IMR-90 (cell line): ENCODE results near the gene ACTN1. TPM values are rescaled to one million over a fixed set of nuclear protein-coding genes. Genes with fewer than 3 reads are reported as not detected.

Source experiments
- ATAC-seq: fragments of 200-7000 bp; cut with Tn5 transposase; 2 replicates; pipeline ENCODE4 v1.9.1; 2020; ENCODE audit warnings: low read depth, mild to moderate bottlenecking, moderate library complexity
- BruUV-seq: library from RNA; stranded (reverse); fragments of 400-500 nt; replicated peaks from 2 replicates; lab custom pipeline; 2021; lab: Mats Ljungman, UMichigan
- CTCF ChIA-PET: fragments of 300-600 bp; formaldehyde crosslinking; extraction: SDS; loops from one replicate; lab custom pipeline; 2021; ENCODE audit warnings: antibody characterized with exemption; lab: Yijun Ruan, JAX
- POLR2A ChIA-PET: fragments of 300-600 bp; sonication (Branson Sonifier 250); formaldehyde crosslinking; loops from one replicate; lab custom pipeline; 2022; ENCODE audit warnings: antibody characterized with exemption; ENCODE audit not compliant: unreplicated experiment; lab: Charles Lee
- DNase-seq: peaks from one replicate; pipeline ENCODE4 v3.0.0; 2013
- H2AFZ ChIP-seq: replicated peaks from 2 replicates; pipeline ENCODE3; 2013; ENCODE audit warnings: low read length, mild to moderate bottlenecking; ENCODE audit not compliant: poor library complexity
- H2AK5ac ChIP-seq: 2 replicates; pipeline ENCODE4 v1.6.1; 2013; ENCODE audit warnings: low read depth, low read length, inconsistent platforms
- H2AK9ac ChIP-seq: replicated peaks from 2 replicates; pipeline ENCODE3; 2013; ENCODE audit warnings: mild to moderate bottlenecking, low read depth, low read length, moderate library complexity; ENCODE audit not compliant: poor library complexity
- H2BK120ac ChIP-seq: 2 replicates; pipeline ENCODE4 v1.6.1; 2013; ENCODE audit warnings: low read depth, low read length, inconsistent platforms
- H2BK15ac ChIP-seq: 3 replicates; pipeline ENCODE4 v1.6.1; 2013; ENCODE audit warnings: low read depth, low read length, inconsistent platforms
- H2BK20ac ChIP-seq: 2 replicates; pipeline ENCODE4 v1.6.1; 2013; ENCODE audit warnings: low read depth, mild to moderate bottlenecking, inconsistent platforms, low read length, moderate library complexity
- H2BK5ac ChIP-seq: 2 replicates; pipeline ENCODE4 v1.6.1; 2013; ENCODE audit warnings: mild to moderate bottlenecking, low read depth, low read length, inconsistent platforms; ENCODE audit not compliant: poor library complexity, severe bottlenecking
- H3K14ac ChIP-seq: replicated peaks from 2 replicates; pipeline ENCODE4 v1.6.1; 2013; ENCODE audit warnings: low read depth, low read length, inconsistent platforms
- H3K18ac ChIP-seq: 2 replicates; pipeline ENCODE4 v1.6.1; 2013; ENCODE audit warnings: low read depth, low read length, control low read depth
- H3K23ac ChIP-seq: 2 replicates; pipeline ENCODE4 v1.6.1; 2013; ENCODE audit warnings: low read depth, low read length, inconsistent platforms
- H3K27ac ChIP-seq: 2 replicates; pipeline ENCODE4 v1.5.1; 2013; ENCODE audit warnings: mild to moderate bottlenecking, control low read depth, low read length; ENCODE audit not compliant: insufficient read depth
- H3K27me3 ChIP-seq: 2 replicates; pipeline ENCODE4 v1.6.1; 2013; ENCODE audit warnings: low read length; ENCODE audit not compliant: control insufficient read depth, insufficient read depth
- H3K36me3 ChIP-seq: 2 replicates; pipeline ENCODE4 v1.6.1; 2013; ENCODE audit warnings: low read length, mixed read lengths; ENCODE audit not compliant: control insufficient read depth, insufficient read depth
- H3K4ac ChIP-seq: 2 replicates; pipeline ENCODE4 v1.6.1; 2013; ENCODE audit warnings: low read depth, low read length, inconsistent platforms
- H3K4me1 ChIP-seq: 2 replicates; pipeline ENCODE4 v1.6.1; 2013; ENCODE audit warnings: low read length, mixed read lengths; ENCODE audit not compliant: control insufficient read depth, insufficient read depth
- H3K4me2 ChIP-seq: 2 replicates; pipeline ENCODE4 v1.6.1; 2013; ENCODE audit warnings: low read depth, mild to moderate bottlenecking, control low read depth, low read length, moderate library complexity
- H3K4me3 ChIP-seq: 2 replicates; pipeline ENCODE4 v1.5.1; 2013; ENCODE audit warnings: low read depth, mild to moderate bottlenecking, control low read depth, low read length, moderate library complexity; ENCODE audit not compliant: insufficient read depth
- H3K56ac ChIP-seq: 2 replicates; pipeline ENCODE4 v1.6.1; 2013; ENCODE audit warnings: low read length, inconsistent platforms; ENCODE audit not compliant: insufficient read depth; ENCODE audit errors: extremely low read depth
- H3K79me1 ChIP-seq, 2 experiments: 2 replicates each; pipeline ENCODE4 v1.6.1; 2013; ENCODE audit warnings: low read length in 2 of 2, inconsistent platforms in 1 of 2, low read depth in 1 of 2
- H3K9ac ChIP-seq: 2 replicates; pipeline ENCODE4 v1.6.1; 2013; ENCODE audit warnings: low read depth, low read length, control low read depth
- H3K9me1 ChIP-seq: 2 replicates; pipeline ENCODE4 v1.6.1; 2013; ENCODE audit warnings: low read length, inconsistent platforms; ENCODE audit not compliant: insufficient read depth
- H3K9me3 ChIP-seq: 2 replicates; pipeline ENCODE4 v1.6.1; 2013; ENCODE audit warnings: low read length; ENCODE audit not compliant: control insufficient read depth, insufficient read depth
- H4K20me1 ChIP-seq: 2 replicates; pipeline ENCODE4 v1.6.1; 2013; ENCODE audit warnings: low read length, inconsistent platforms; ENCODE audit not compliant: insufficient read depth
- H4K5ac ChIP-seq: 2 replicates; pipeline ENCODE4 v1.6.1; 2013; ENCODE audit warnings: mild to moderate bottlenecking, low read depth, low read length, control low read depth
- H4K8ac ChIP-seq, 2 experiments: 2 replicates each; pipeline ENCODE4 v1.6.1; 2013; ENCODE audit warnings: low read depth in 2 of 2, low read length in 2 of 2, control low read depth in 1 of 2, inconsistent platforms in 1 of 2
- H4K91ac ChIP-seq: 2 replicates; pipeline ENCODE4 v1.6.1; 2013; ENCODE audit warnings: low read depth, low read length, inconsistent platforms; ENCODE audit not compliant: insufficient read depth
- CHD1 ChIP-seq: IDR thresholded peaks from 2 replicates; pipeline ENCODE4 v1.6.1; 2012; ENCODE audit warnings: low read depth, low read length, improper control_type of control experiment
- FOS ChIP-seq: fragments of 150-350 bp; IDR thresholded peaks from 2 replicates; pipeline ENCODE4 v1.6.1; 2016; ENCODE audit warnings: low read depth, low read length
- MAFK ChIP-seq: IDR thresholded peaks from 2 replicates; pipeline ENCODE4 v1.6.1; 2012; ENCODE audit warnings: low read depth, low read length, improper control_type of control experiment
- MAZ ChIP-seq: IDR thresholded peaks from 2 replicates; pipeline ENCODE4 v1.6.1; 2012; ENCODE audit warnings: low read depth, mild to moderate bottlenecking, low read length, improper control_type of control experiment, moderate library complexity, borderline replicate concordance
- MXI1 ChIP-seq: IDR thresholded peaks from 2 replicates; pipeline ENCODE4 v1.6.1; 2012; ENCODE audit warnings: low read depth, mild to moderate bottlenecking, low read length, moderate library complexity, borderline replicate concordance
- NFE2L2 ChIP-seq: fragments of 150-350 bp; IDR thresholded peaks from 2 replicates; pipeline ENCODE4 v1.6.1; 2016; ENCODE audit warnings: low read depth, mild to moderate bottlenecking, low read length
- POLR2A ChIP-seq: IDR thresholded peaks from 2 replicates; pipeline ENCODE4 v1.6.1; 2012; ENCODE audit warnings: mild to moderate bottlenecking, low read depth, low read length
- RAD21 ChIP-seq: IDR thresholded peaks from 2 replicates; pipeline ENCODE4 v1.6.1; 2012; ENCODE audit warnings: low read length, improper control_type of control experiment
- RCOR1 ChIP-seq: IDR thresholded peaks from 2 replicates; pipeline ENCODE4 v1.6.1; 2012; ENCODE audit warnings: mild to moderate bottlenecking, low read length, improper control_type of control experiment; ENCODE audit not compliant: insufficient replicate concordance
- RFX5 ChIP-seq: IDR thresholded peaks from 2 replicates; pipeline ENCODE4 v1.8.0; 2012; ENCODE audit warnings: low read depth, mild to moderate bottlenecking, low read length, moderate library complexity
- SMC3 ChIP-seq: fragments of 150-350 bp; IDR thresholded peaks from 2 replicates; pipeline ENCODE4 v1.6.1; 2016; ENCODE audit warnings: low read depth, mild to moderate bottlenecking, antibody characterized with exemption, low read length, moderate library complexity
- WGBS, 2 experiments: methylation state at CpG; one replicate each; pipeline versions ENCODE4 v1.1.5 to v1.1.7; 2013; ENCODE audit warnings: missing lambda C conversion rate in 2 of 2; ENCODE audit not compliant: insufficient read length in 1 of 2; ENCODE audit errors: extremely low coverage in 2 of 2; 5-methylcytosine and 5-hydroxymethylcytosine counted together
- dilution Hi-C: fragments of 300-500 bp; cut with HindIII; formaldehyde crosslinking; loops from one replicate; pipeline ENCODE4 v1.14.3; 2018; ENCODE audit warnings: low sequenced_read_pairs; ENCODE audit not compliant: unreplicated experiment
- in situ Hi-C: fragments of 300-500 bp; cut with MboI; formaldehyde crosslinking; loops from 3 replicates; pipeline ENCODE4 v1.14.3; 2019; ENCODE audit warnings: low sequenced_read_pairs, inconsistent platforms, mixed read lengths
- intact Hi-C: fragments of 100-400 bp; cut with micrococcal nuclease; formaldehyde crosslinking; loops from 2 replicates; pipeline ENCODE4 v1.10.0; 2022
- polyA plus RNA-seq, 3 experiments: library from polyadenylated mRNA; depleted of rRNA; stranded (reverse); fragments of >200 nt; gene quantifications; 2 replicates each; pipeline ENCODE4 v1.2.3, GENCODE V29; 2012; ENCODE audit warnings: low replicate concordance in 1 of 3
- total RNA-seq: library from RNA; depleted of rRNA; stranded (reverse); fragments of >200 nt; gene quantifications from 2 replicates; pipeline ENCODE4 v1.2.3, GENCODE V29; 2012
- TF ChIP-seq, protein P1 (sequence below): fragments of 150-350 bp; IDR thresholded peaks from 2 replicates; pipeline ENCODE4 v1.6.1; 2017; ENCODE audit warnings: mild to moderate bottlenecking, antibody characterized with exemption, low read length, low read depth
- TF ChIP-seq, protein P2 (sequence below): conservative IDR thresholded peaks from 2 replicates; pipeline ENCODE4 v1.5.1; 2012; ENCODE audit warnings: mild to moderate bottlenecking, low read depth, low read length, improper control_type of control experiment

ACTN1 gene
- total and polyA plus RNA-seq, 2 of the 4 experiments (the other 2 are of a cell fraction), result 684 to 766 TPM

DNA sequence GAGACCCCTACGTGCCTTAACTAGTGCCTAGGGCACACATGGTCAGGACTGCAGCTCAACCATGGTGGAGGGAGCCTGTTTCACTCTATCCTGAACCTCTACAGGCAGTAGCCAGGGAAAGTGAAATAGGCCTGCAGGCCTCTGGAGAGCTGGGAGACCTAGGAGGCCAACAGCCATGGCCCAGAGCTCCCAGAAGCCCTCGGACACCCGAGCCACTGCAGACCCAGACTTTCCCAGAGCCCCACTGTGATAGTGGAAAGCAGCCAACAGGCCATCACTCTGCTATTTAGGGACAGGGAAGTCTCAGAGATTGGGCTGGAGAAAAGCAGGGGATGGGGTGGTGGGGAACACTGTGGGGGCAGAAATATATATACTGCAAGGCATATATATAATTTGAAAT lies 129.7 kb downstream of the ACTN1 start:
- ChIA-PET POLR2A (no interaction called here), CTCF (no interaction called here)
- intact Hi-C loops (no loop called here), in situ Hi-C loops (no loop called here), dilution Hi-C loops (no loop called here)
- H3K36me3 ChIP-seq, result no peaks in the 10 kb centered on the region
- no peaks in the 10 kb centered on the region for H4K20me1 ChIP-seq
- no peak for ATAC-seq
- no peak overlapping the region for H2BK15ac ChIP-seq
- no peak overlapping the region for H2AK9ac ChIP-seq
- whole genome bisulfite sequencing, 2 experiments, result no CpG with 5 or more reads among the region's 3 CpGs
- H3K14ac ChIP-seq, result no peak overlapping the region
- H2AK5ac ChIP-seq, result no peak overlapping the region
- TF ChIP-seq SMC3, result no peak
- no peak for TF ChIP-seq RCOR1
- TF ChIP-seq FOS, result no peak
- no peak for TF ChIP-seq MXI1
- TF ChIP-seq RFX5, result no peak
- no peak for TF ChIP-seq CHD1
- TF ChIP-seq, protein P1, sequence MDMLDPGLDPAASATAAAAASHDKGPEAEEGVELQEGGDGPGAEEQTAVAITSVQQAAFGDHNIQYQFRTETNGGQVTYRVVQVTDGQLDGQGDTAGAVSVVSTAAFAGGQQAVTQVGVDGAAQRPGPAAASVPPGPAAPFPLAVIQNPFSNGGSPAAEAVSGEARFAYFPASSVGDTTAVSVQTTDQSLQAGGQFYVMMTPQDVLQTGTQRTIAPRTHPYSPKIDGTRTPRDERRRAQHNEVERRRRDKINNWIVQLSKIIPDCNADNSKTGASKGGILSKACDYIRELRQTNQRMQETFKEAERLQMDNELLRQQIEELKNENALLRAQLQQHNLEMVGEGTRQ, result no peak
- TF ChIP-seq, protein P2, sequence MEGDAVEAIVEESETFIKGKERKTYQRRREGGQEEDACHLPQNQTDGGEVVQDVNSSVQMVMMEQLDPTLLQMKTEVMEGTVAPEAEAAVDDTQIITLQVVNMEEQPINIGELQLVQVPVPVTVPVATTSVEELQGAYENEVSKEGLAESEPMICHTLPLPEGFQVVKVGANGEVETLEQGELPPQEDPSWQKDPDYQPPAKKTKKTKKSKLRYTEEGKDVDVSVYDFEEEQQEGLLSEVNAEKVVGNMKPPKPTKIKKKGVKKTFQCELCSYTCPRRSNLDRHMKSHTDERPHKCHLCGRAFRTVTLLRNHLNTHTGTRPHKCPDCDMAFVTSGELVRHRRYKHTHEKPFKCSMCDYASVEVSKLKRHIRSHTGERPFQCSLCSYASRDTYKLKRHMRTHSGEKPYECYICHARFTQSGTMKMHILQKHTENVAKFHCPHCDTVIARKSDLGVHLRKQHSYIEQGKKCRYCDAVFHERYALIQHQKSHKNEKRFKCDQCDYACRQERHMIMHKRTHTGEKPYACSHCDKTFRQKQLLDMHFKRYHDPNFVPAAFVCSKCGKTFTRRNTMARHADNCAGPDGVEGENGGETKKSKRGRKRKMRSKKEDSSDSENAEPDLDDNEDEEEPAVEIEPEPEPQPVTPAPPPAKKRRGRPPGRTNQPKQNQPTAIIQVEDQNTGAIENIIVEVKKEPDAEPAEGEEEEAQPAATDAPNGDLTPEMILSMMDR, result no peak
- TF ChIP-seq MAFK, result no peak
- TF ChIP-seq MAZ, result no peak
- no peak for TF ChIP-seq RAD21
- no peak for TF ChIP-seq NFE2L2
- TF ChIP-seq POLR2A, result no peak
- H3K9me1 ChIP-seq, result 0 out of 2 replicates have a peak, but pooled peaks cover 3% of the 10 kb centered on the region
- H3K18ac ChIP-seq, result no peak overlapping the region
- H3K4me3 ChIP-seq, result no peak overlapping the region
- no peak overlapping the region for H4K8ac ChIP-seq
- no peak for DNase-seq
- H2BK120ac ChIP-seq, result no peak overlapping the region
- H3K9me3 ChIP-seq, result peaks cover 1% of the 10 kb centered on the region; the same call in 1 of the 2 replicates
- no peak overlapping the region for H4K91ac ChIP-seq
- H3K4ac ChIP-seq, result no peak overlapping the region
- no peaks in the 10 kb centered on the region for H3K4me1 ChIP-seq
- no peak overlapping the region for H3K9ac ChIP-seq
- no peak overlapping the region for H3K23ac ChIP-seq
- no TSS peak for BruUV-seq
- no peak overlapping the region for H2BK20ac ChIP-seq
- no peak overlapping the region for H2BK5ac ChIP-seq
- H2AFZ ChIP-seq, result no peak overlapping the region
- no peaks in the 10 kb centered on the region for H3K27me3 ChIP-seq
- H3K27ac ChIP-seq, result no peak overlapping the region
- no peak overlapping the region for H3K56ac ChIP-seq
- no peaks in the 10 kb centered on the region for H3K79me1 ChIP-seq
- H4K5ac ChIP-seq, result no peak overlapping the region
- no peak overlapping the region for H3K4me2 ChIP-seq
